Measurements from ENCODE around the gene ACTL7B. TPM values are rescaled to one million over a fixed set of nuclear protein-coding genes. Genes with fewer than 3 reads are reported as not detected.

Gene ACTL7B
- polyA plus RNA-seq, 1 of the 3 experiments (the other 2 are of a cell fraction) = 0.07 TPM

GRCh38 chr9:108844391-108844790 lies 11.4 kb downstream of the ACTL7B start:
- DNase-seq = no peak
- CTCF ChIA-PET = interaction anchor here (0.8 kb wide), 1 partner anchor 1419 kb away, joined by 3 read pairs; no protein-coding TSS in a partner anchor
- no peaks in the 10 kb centered on the region for H4K20me1 ChIP-seq (ENCODE audit: insufficient read depth)
- POLR2A ChIA-PET = no interaction called here
- H3F3A ChIP-seq (replicated peaks; ENCODE audit: insufficient read depth) = no peaks in the 10 kb centered on the region
- H3K9me3 ChIP-seq = no peaks in the 10 kb centered on the region
- TF ChIP-seq RFX5 (IDR thresholded peaks at IDR 0.05; ENCODE audit: low read length) = no peak
- TF ChIP-seq EZH2phosphoT487 (IDR thresholded peaks at IDR 0.05; ENCODE audit: borderline replicate concordance, low read depth) = no peak
- no peak for TF ChIP-seq TEAD4 (IDR thresholded peaks at IDR 0.05; ENCODE audit: borderline replicate concordance, insufficient read depth)
- no peak for TF ChIP-seq SMC3 (IDR thresholded peaks at IDR 0.05; ENCODE audit: low read depth, low read length)
- TF ChIP-seq IRF3 (IDR thresholded peaks at IDR 0.05; ENCODE audit: low read depth, low read length) = no peak
- no peak for TF ChIP-seq TAF1 (IDR thresholded peaks at IDR 0.05; ENCODE audit: borderline replicate concordance, low read depth, low read length)
- no peak for TF ChIP-seq FOXM1 (IDR thresholded peaks at IDR 0.05; ENCODE audit: low read depth)
- no peak for TF ChIP-seq NFIC (IDR thresholded peaks at IDR 0.05; ENCODE audit: borderline replicate concordance)
- no peak for TF ChIP-seq JUND (IDR thresholded peaks at IDR 0.05)
- no peak for TF ChIP-seq POLR2AphosphoS5 (IDR thresholded peaks at IDR 0.05; ENCODE audit: low read depth, low read length)
- TF ChIP-seq NRF1 (IDR thresholded peaks at IDR 0.05; ENCODE audit: low read depth, low read length) = no peak
- no peak for TF ChIP-seq FOXJ3 (CRISPR knock-in tag; IDR thresholded peaks at IDR 0.05)
- H3K36me3 ChIP-seq (replicated peaks in 1 of 2; ENCODE audit: control insufficient read depth in 1 of 2, insufficient read depth in 2 of 2, low read length in 1 of 2) = no peaks in the 10 kb centered on the region
- no peak overlapping the region for H2AFZ ChIP-seq (ENCODE audit: low read depth)
- no peak overlapping the region for H3K4me3 ChIP-seq (ENCODE audit: low read depth in 2 of 2, low read length in 1 of 2)
- H3K4me2 ChIP-seq = no peak overlapping the region
- H3K4me1 ChIP-seq (ENCODE audit: control insufficient read depth in 1 of 2, insufficient read depth in 2 of 2, low read depth in 1 of 2, low read length in 1 of 2) = no peaks in the 10 kb centered on the region
- 42% methylated on average over 2 of the region's 2 CpGs for WGBS (ENCODE audit: low lambda C conversion rate)
- no peaks in the 10 kb centered on the region; the same call in 1 of the 2 replicates for H3K27me3 ChIP-seq (ENCODE audit: insufficient read depth)
- H3K79me2 ChIP-seq (ENCODE audit: insufficient read depth) = no peaks in the 10 kb centered on the region
- no peak overlapping the region for H3K27ac ChIP-seq (ENCODE audit: low read depth in 2 of 2, low read length in 1 of 2)
- H3K9ac ChIP-seq = no peak overlapping the region
- no peaks in the 10 kb centered on the region for H3K9me2 ChIP-seq

GRCh38 chr9:108842610-108843295 lies 13.0 kb downstream of the ACTL7B start:
- H3F3A ChIP-seq (replicated peaks; ENCODE audit: insufficient read depth) = no peaks in the 10 kb centered on the region
- DNase-seq = no peak
- H3K27ac ChIP-seq (ENCODE audit: low read depth in 2 of 2, low read length in 1 of 2) = no peak overlapping the region
- no peak overlapping the region for H3K4me2 ChIP-seq
- H3K9ac ChIP-seq = no peak overlapping the region
- H3K79me2 ChIP-seq (ENCODE audit: insufficient read depth) = no peaks in the 10 kb centered on the region
- H3K4me1 ChIP-seq (ENCODE audit: control insufficient read depth in 1 of 2, insufficient read depth in 2 of 2, low read depth in 1 of 2, low read length in 1 of 2) = no peaks in the 10 kb centered on the region
- WGBS (ENCODE audit: low lambda C conversion rate) = 52% methylated on average over 16 of the region's 16 CpGs
- H3K27me3 ChIP-seq (ENCODE audit: insufficient read depth) = no peaks in the 10 kb centered on the region; the same call in 1 of the 2 replicates
- no peaks in the 10 kb centered on the region for H3K9me2 ChIP-seq
- H3K36me3 ChIP-seq (replicated peaks in 1 of 2; ENCODE audit: control insufficient read depth in 1 of 2, insufficient read depth in 2 of 2, low read length in 1 of 2) = no peaks in the 10 kb centered on the region
- POLR2A ChIA-PET = no interaction called here
- H2AFZ ChIP-seq (ENCODE audit: low read depth) = no peak overlapping the region
- H3K9me3 ChIP-seq = no peaks in the 10 kb centered on the region
- no peaks in the 10 kb centered on the region for H4K20me1 ChIP-seq (ENCODE audit: insufficient read depth)
- CTCF ChIA-PET = no interaction called here
- H3K4me3 ChIP-seq (ENCODE audit: low read depth in 2 of 2, low read length in 1 of 2) = no peak overlapping the region
- TF ChIP-seq NRF1 (IDR thresholded peaks at IDR 0.05; ENCODE audit: low read depth, low read length) (no peak), ELF1 (IDR thresholded peaks at IDR 0.05) (no peak), NFIC (IDR thresholded peaks at IDR 0.05; ENCODE audit: borderline replicate concordance) (no peak), JUND (IDR thresholded peaks at IDR 0.05) (no peak), FOXJ3 (CRISPR knock-in tag; IDR thresholded peaks at IDR 0.05) (no peak), SIN3A (IDR thresholded peaks at IDR 0.05; ENCODE audit: borderline replicate concordance, low read depth, low read length) (no peak), ZBTB33 (IDR thresholded peaks at IDR 0.05; ENCODE audit: borderline replicate concordance, low read depth) (no peak), POLR2AphosphoS5 (IDR thresholded peaks at IDR 0.05; ENCODE audit: low read depth, low read length) (no peak), TEAD4 (IDR thresholded peaks at IDR 0.05; ENCODE audit: borderline replicate concordance, insufficient read depth) (no peak), USF1 (IDR thresholded peaks at IDR 0.05; ENCODE audit: borderline replicate concordance, low read depth) (no peak), USF2 (IDR thresholded peaks at IDR 0.05; ENCODE audit: borderline replicate concordance, low read depth, low read length) (no peak), MAX (IDR thresholded peaks at IDR 0.05; ENCODE audit: low read depth) (no peak), YY1 (IDR thresholded peaks at IDR 0.05; ENCODE audit: low read depth) (no peak), CTCF (IDR thresholded peaks at IDR 0.05) (no peak)
